ENCODE measurements around the gene SLC19A1.

DNA sequence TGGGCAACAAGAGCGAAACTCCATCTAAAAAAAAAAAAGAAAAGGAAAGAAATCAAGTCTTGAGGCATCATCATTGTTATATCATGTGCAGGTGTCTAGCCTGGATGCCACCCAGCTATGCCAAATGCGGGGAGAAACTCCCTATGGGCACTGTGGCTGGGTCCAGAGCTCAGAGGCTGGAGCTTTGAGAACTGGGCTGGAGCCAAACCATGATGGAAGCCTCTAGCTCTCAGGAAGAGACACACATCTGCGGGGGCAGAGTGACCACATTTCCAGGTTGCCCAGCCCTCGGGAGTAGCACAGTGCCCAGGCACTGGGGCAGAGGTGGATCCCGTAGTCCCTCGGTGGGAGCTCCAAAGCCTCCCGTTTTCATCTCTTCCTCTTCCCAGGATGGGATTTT is 78.4 kb downstream of the SLC19A1 start:
- TF ChIP-seq, protein P1, sequence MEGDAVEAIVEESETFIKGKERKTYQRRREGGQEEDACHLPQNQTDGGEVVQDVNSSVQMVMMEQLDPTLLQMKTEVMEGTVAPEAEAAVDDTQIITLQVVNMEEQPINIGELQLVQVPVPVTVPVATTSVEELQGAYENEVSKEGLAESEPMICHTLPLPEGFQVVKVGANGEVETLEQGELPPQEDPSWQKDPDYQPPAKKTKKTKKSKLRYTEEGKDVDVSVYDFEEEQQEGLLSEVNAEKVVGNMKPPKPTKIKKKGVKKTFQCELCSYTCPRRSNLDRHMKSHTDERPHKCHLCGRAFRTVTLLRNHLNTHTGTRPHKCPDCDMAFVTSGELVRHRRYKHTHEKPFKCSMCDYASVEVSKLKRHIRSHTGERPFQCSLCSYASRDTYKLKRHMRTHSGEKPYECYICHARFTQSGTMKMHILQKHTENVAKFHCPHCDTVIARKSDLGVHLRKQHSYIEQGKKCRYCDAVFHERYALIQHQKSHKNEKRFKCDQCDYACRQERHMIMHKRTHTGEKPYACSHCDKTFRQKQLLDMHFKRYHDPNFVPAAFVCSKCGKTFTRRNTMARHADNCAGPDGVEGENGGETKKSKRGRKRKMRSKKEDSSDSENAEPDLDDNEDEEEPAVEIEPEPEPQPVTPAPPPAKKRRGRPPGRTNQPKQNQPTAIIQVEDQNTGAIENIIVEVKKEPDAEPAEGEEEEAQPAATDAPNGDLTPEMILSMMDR (IDR thresholded peaks at IDR 0.05) = no peak
- TF ChIP-seq POLR2A (IDR thresholded peaks at IDR 0.05) (no peak), POLR2AphosphoS5 (IDR thresholded peaks at IDR 0.05) (no peak), EP300 (IDR thresholded peaks at IDR 0.05) (no peak)
